SK-N-SH (cell line): ENCODE data around the gene IFNGR1.

Experiments used
- EP300 ChIP-seq, 2 experiments: IDR thresholded peaks; 2 replicates each; pipeline versions ENCODE4 v1.4.0 to v1.6.1; 2012; ENCODE audit warnings: borderline replicate concordance in 1 of 2, low read depth in 1 of 2, low read length in 1 of 2
- GATA2 ChIP-seq: sonication (generic); formaldehyde crosslinking; IDR thresholded peaks from 2 replicates; pipeline ENCODE4 v1.5.0; 2020; ENCODE audit warnings: mild to moderate bottlenecking, missing genetic modification reagents
- RFX5 ChIP-seq: IDR thresholded peaks from 2 replicates; pipeline ENCODE4 v1.6.1; 2012; ENCODE audit warnings: mild to moderate bottlenecking, improper control_type of control experiment, low read length
- SIN3A ChIP-seq: IDR thresholded peaks from 2 replicates; pipeline ENCODE4 v1.6.1; 2012; ENCODE audit warnings: low read depth, mild to moderate bottlenecking, low read length, moderate library complexity, borderline replicate concordance
- TAF1 ChIP-seq: IDR thresholded peaks from 2 replicates; pipeline ENCODE4 v1.6.1; 2012; ENCODE audit warnings: low read depth, mild to moderate bottlenecking, low read length, moderate library complexity, borderline replicate concordance
- TF ChIP-seq, protein P1 (sequence below): fragments of 200-600 bp; sonication (generic); IDR thresholded peaks from 2 replicates; pipeline ENCODE4 v1.6.1; 2017; ENCODE audit warnings: antibody characterized with exemption, mild to moderate bottlenecking, moderate library complexity

- TF ChIP-seq, protein P1, sequence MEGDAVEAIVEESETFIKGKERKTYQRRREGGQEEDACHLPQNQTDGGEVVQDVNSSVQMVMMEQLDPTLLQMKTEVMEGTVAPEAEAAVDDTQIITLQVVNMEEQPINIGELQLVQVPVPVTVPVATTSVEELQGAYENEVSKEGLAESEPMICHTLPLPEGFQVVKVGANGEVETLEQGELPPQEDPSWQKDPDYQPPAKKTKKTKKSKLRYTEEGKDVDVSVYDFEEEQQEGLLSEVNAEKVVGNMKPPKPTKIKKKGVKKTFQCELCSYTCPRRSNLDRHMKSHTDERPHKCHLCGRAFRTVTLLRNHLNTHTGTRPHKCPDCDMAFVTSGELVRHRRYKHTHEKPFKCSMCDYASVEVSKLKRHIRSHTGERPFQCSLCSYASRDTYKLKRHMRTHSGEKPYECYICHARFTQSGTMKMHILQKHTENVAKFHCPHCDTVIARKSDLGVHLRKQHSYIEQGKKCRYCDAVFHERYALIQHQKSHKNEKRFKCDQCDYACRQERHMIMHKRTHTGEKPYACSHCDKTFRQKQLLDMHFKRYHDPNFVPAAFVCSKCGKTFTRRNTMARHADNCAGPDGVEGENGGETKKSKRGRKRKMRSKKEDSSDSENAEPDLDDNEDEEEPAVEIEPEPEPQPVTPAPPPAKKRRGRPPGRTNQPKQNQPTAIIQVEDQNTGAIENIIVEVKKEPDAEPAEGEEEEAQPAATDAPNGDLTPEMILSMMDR: no peak
- TF ChIP-seq GATA2 (CRISPR knock-in tag) (no peak), TAF1 (no peak), SIN3A (no peak), EP300 (IDR thresholded peaks at IDR 0.05; ENCODE audit: borderline replicate concordance in 1 of 2, low read depth in 1 of 2, low read length in 1 of 2) (no peak), RFX5 (no peak)
Observed at GRCh38 chr6:137185290-137185689, 33.9 kb downstream of the IFNGR1 start.
